GM21381 (cell line): Measurements from ENCODE around the gene APOF.
"Not testable (repeated sequence)": the region's sequence is repeated elsewhere in the genome, so short reads cannot be mapped to it uniquely, and the experiment has no call there.

Experiments used
- ATAC-seq: cut with Tn5 transposase; IDR thresholded peaks from one replicate; pipeline ENCODE4 v1.9.1; 2021; ENCODE audit warnings: mild to moderate bottlenecking, moderate library complexity; ENCODE audit not compliant: unreplicated experiment

Gene APOF

DNA sequence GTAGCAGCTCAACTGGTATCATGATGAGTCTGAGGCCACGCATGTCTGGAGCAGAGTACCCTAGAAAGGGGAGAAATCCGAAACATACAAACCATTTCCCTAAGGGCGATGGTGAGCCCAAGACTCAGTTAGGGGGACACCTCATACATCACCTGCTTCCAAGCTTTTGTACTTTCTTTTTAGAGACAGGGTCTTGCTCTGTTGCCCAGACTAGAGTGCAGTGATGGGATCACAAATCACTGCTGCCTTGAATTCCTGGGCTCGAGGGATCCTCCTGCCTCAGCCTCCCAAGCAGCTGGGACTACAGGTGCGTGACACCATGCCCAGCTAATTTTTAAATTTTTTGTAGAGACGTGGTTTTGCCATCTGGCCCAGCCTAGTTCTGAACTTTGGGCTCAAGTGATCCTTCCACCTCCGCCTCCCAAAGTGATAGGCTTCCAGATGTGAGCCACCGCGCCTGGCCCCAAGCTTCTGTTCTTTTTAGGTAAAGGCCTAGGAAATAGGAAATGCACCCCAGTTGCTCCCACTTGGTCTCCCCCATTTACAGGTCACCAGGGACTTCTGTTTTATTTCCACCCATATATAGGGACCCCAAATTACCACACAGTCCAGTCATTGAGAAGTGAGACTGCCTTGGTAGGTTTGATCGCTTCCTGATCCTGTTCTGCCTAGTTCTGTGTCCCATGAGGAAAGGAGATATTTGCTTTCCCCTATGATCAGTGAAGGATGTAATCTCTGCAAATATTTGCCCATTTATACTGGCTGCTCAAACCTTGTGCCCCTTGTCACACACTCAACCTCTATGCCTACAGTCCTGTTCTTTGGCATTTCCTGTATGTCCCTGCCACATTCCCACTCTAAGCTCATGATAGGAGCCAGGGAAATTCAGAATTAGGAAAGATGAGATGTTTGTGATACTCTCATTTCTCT lies at the start of gene APOF:
Gene APOF (minus strand): TSS at position 728 of the 930 bp plus-strand sequence. CDS start 112 bp downstream, at position 616.
- no peak for ATAC-seq

GRCh38 chr12:56411781-56412639 lies 49.4 kb upstream of the APOF start:
- ATAC-seq = no peak

DNA sequence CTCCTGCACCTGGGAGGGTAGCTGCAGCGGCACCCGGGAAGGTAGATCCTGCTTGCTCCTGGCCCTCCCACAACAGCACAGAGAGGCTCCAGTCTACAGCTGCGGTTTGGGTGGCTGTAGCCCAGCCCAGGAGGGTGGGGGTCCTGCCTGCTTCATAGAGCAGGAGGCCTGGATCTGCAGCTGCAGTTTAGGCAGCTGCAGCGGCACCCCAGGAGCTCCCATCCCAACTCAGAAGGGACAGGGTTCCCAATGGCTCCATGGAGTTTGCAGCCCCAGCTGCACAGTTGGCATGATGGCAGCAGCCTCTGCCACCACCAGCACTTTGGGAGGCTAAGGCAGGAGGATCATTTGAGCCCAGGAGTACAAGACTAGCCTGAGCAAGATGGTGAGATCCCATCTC lies 48.1 kb upstream of the APOF start:
- no peak for ATAC-seq

GRCh38 chr12:56408799-56409417 lies 46.3 kb upstream of the APOF start:
- no peak for ATAC-seq

GRCh38 chr12:56404227-56404626 lies 41.6 kb upstream of the APOF start:
- not testable (repeated sequence) for ATAC-seq

GRCh38 chr12:56401612-56402011 lies 39.0 kb upstream of the APOF start:
- ATAC-seq = not testable (repeated sequence)

DNA sequence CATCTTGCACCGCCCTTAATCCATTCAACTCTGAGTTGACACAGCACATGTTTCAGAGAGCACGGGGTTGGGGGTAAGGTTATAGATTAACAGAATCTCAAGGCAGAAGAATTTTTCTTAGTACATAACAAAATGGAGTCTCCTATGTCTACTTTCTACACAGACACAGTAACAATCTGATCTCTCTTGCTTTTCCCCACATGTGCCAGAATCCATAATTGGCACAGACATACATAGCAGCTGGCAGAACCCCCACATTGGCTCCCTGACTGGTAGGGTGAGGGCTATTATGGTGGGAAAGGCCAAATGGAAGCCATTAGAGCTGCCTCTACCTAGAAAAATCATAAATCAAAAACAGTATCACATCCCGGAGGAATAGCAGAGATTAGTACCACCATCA lies 38.5 kb upstream of the APOF start:
- not testable (repeated sequence) for ATAC-seq

GRCh38 chr12:56399466-56399865 lies 36.8 kb upstream of the APOF start:
- ATAC-seq = not testable (repeated sequence)

- ATAC-seq = no peak
Observed at GRCh38 chr12:56398324-56398723, 35.7 kb upstream of the APOF start.

DNA sequence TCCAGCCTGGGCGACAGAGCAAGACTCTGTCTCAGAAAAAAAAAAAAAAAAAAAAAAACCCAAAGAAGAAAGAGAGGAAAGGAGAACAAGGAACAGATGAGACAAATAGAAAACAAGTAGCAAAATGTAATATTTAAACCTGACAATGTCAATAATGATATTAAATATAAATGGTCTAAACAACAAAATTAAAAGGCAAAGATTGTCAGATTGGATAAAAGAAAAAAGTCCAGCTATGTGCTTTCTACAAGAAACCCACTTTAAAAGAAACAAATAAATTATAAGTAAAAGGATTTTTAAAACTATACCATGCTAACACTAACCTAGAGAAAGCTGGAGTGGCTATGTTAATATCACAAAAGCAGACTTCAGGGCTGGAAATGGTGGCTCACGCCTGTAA lies 29.7 kb upstream of the APOF start:
- no peak for ATAC-seq

DNA sequence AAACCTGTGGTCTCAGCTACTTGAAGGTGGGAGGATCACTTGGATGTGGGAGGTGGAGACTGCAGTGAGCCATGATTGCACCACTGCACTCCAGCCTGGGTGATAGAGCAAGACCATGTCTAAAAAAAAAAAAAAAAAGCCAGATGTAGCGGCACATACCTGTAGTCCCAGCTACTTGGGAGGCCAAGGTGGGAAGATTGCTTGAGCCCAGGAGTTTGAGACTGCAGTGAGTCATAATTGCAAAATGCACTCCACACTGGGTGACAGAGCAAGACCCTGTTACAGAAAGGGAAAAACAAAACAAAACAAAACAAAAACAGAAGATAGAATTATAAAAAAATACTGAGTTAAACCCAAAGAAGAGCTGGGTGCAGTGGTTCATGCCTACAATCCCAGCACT lies 29.1 kb upstream of the APOF start:
- no peak for ATAC-seq

DNA sequence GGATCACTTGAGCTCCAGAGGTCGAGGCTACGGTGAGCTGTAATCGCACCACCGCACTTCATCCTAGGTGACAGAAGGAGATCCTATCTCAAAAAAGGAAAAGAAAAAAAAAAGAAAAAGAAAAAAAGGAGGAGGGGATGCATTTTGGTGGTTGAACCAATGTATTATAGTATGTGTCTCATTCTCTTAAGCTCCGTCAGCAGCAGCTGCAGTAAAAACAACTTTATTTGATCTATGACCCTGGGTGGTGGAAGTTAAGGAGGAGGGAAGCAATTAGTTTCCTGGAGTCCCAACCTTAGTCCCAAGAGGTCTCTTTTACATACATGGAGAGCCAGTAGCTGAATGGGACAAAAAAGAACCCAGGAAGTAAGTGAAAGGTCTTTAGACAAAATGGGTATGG lies 26.8 kb upstream of the APOF start:
- ATAC-seq = no peak

GRCh38 chr12:56387152-56387736 lies 24.6 kb upstream of the APOF start:
- ATAC-seq = no peak

- ATAC-seq = no peak
Observed at GRCh38 chr12:56385873-56386272, 23.2 kb upstream of the APOF start.

GRCh38 chr12:56382611-56383010 lies 20.0 kb upstream of the APOF start:
- ATAC-seq = no peak

DNA sequence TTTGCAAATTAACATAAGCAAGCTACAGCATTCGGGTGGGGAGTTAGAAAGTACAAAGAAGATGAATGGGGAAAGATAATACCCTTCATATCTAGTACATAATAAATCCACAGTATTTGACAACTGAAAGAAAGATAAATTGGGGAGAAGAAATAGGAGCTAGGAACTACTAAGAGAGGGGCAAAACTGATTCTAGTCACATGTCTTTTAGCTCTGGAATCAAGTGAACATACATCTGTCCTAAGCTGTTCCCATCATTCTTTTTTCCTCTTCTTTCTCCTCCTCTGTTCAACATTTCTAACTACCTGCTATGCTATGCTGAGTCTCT lies 15.3 kb upstream of the APOF start:
- ATAC-seq = no peak

DNA sequence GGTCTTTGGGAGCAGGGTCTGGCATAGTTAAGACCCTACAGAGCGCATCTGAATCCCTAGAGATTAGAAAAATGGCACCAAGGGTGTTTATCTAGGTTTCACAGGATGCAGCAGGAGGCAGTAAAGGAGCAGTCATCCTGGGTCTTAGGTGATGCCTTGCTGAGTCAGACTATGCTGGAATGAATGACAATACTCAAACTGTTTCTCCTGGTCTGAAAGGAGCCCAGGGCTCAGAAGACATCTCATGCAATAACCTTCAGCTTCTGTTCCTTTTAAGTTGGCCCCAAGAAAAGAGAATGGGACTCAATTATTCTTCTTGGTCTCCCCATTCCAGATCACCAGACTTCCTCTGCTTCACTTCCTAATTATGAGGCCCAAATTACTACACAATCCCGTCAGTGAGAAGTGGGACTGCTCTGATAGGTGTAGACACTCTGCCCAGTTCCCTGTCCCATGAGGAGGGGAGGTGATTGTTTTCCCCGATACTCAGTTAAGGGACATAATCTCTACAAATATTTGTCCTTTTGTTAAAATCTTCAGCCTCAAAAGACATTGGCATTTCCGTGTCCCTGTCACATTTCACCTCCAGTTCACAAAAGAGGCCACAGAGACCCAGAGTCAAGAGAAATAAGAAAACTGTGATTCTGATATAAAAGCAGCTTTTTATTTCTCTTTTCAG lies 14.8 kb upstream of the APOF start:
- ATAC-seq = no peak

DNA sequence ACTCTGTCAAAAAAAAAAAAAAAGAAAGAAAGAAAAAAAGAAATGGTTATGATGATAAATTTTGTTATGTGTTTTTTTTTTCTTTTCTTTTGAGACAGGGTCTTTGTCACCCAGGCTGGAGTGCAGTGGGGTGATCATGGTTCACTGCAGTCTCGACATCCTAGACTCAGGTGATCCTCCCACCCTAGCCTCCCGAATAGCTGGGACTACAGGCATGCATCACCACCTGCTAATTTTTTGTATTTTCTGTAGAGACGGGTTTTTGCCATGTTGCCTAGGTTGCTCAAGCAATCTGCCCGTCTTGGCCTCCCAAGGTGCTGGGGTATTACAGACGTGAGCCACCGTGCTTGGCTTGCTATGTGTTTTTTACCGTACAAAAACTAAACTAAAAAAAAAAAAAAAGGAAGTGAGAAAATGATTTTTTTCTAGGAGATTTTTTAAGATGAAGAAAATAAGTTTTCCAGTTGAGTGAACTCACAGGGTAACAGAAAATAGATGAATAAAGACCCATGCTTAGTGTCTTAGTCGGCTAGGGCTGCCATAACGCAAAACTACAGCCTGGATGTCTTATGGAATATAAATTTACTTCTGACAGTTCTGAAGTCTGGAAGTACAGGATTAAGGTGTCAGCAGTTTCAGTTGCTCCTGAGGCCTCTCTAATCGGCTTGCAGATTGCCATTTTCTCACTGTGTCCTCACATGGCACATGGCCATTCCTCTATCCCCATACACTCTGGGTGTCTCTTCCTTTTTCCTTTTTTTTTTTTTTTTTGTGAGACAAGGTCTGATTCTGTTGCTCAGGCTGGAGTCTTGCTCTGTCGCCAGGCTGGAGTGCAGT lies 13.2 kb upstream of the APOF start:
- peak; percentile 60 for ATAC-seq

GRCh38 chr12:56374726-56375597 lies 12.3 kb upstream of the APOF start:
- no peak for ATAC-seq
